Cerebellar cortex (tissue), 1 donor: ENCODE measurements around the gene PPP1R3G.

ENCODE experiments used
- DNase-seq: peaks from one replicate; pipeline ENCODE4 v3.0.0-alpha.2; 2015; ENCODE audit warnings: low spot score

Gene PPP1R3G

DNA sequence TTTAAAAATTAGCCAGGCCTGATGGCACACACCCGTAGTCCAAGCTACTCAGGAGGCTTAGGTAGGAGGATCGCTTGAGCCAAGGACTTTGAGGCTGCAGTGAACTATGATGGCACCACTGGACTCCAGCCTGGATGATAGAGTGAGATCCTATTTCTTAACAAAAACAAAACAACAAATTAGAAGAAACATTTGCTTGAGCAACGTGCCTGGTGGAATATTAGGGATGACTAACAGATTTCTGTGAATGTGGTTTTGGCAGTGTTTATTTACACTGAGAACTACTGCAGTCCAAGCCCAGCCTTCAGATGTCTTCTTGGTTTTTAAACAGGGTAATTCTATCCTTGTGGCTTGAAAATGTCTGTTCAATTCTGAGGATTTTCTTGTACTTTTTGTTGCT is 9.2 kb downstream of the PPP1R3G start:
- no peak for DNase-seq

DNA sequence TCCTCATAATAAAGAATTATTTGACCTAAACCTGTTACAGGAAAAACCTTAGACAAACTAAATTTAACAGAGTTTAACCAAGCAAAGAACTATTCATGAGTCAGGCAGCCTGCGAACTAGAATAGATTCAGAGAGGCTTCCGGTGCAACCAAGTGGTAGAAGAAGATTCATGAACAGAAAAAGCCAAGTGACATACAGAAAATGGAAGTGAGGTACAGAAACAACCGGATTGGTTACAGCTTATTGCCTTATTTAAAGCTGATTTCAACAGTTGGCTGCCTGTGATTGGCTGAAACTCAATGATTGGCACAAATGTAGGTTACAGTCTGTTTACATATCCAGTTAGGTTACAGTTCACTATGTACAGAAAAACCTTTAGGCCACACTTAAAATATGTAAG is 10.1 kb downstream of the PPP1R3G start:
- no peak for DNase-seq

DNA sequence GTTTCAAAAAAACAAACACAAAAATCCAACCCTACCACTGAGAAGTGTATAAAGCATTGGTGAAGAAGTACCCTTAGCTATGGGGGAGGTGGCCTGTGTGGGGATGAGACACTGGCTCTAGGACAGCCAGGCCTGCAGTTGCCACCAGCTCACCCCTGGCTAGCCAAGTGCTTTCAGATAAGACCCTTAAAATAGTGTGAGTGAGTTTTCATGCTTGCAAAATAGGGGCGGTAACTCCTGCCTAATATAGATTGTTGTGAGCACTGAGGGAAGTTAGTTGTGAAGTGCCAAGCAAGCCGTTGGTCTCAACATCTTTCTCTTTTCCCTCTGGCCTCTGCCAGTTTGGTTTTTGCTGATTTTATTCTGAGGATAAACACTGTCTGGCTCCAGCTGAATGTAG is 11.3 kb downstream of the PPP1R3G start:
- no peak for DNase-seq

DNA sequence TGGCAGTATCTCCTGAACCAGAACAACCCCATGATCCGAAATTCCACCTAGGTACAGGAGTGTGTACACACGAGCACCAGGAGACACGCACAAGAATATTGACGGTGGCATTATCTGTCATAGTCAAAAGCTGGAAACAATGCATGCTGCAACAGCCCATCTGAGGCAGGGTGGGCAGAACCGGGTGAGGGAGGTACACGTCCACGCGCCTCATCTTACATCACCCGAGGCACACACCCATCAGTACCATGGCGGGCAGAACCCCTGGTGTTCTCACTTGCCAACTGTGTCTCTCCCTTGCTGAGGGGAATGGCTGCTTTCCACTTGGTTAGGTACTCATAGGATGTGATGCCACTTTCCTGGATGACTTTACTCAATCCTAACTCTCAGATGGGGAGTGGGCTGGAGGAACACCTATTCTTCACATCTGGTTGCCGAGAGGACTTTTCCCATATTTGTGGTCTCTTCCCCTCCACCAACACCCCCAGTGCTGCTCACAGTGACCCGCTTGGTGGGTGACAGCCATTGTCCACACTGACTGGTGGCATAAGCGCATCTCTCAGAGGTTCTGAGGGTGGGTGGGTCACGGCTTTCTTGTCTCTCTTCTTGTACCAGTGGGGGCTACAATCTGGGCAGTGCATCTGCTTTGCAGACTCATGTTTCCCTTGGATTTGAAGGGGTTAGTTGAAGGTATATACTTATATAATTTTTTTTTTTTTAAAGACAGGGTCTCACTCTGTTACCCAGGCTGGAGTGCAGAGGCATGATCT is 13.5 kb downstream of the PPP1R3G start:
- no peak for DNase-seq

DNA sequence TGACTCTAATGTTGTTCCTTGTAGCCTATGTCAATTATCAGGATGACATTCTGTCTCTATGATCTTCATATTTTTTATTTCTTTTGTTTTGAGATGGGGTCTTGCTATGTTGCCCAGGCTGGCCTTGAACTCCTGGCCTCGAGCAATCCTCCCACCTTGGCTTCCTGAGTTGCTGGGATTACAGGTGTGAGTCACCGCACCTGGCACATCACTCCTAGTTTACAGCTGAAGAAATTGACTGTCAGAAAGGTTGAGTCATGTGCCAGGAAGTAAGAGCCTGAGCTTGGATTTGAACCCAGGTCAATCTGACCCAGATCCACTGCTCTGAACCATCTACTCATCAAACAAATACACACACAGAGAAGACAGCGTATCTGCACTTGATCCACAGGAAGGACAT is 14.4 kb downstream of the PPP1R3G start:
- no peak for DNase-seq

DNA sequence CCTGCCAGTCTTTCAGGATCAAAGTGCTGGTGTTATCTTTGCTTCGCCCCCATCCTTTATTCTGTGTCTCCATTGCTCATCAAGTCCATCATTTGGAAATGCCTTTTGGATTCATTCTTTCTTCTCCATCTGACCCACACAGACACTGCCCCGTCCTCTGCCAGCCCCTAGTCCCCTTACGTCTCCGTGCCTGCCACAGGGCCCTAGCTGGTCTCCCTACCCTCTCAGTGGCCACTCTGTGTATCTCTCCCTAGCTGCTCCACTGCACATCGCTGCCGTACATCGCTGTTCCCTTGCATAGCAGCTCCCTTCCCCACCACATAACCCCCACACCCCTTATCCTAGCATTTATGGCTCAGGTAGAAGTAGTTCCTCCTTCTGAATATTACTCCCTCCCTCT is 15.7 kb downstream of the PPP1R3G start:
- no peak for DNase-seq

DNA sequence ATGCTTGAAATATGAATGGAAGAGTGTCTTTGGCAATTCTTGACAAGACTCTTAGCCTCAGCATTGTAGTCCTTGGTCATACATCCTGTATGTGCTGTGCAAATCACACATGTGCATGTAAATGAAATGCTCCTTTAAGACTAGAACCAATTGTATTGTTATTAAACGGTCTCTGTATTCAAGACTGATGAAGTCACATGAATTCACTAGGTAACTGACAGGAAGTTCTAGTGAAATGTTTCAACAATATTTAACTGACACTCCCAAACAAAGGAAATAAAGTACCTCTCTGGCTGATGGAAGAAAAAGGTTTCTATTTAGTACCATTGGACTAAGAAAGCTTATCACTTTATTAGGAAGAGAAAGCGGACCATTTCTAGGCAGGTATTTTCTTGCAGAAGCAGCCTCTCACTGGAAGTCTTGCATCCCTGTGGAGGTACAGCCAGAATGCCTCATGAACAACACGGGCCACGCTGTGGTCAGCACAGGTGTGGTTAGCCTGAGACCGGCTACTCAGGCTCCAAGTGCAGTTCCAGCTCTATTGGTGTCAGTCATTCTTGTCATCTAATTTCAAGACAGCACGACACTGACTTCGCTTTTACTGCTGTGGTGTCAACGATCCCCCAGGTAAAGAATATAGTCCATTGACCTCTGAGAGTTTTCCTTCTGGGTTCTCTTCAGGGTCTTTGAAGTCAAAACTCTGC is 17.3 kb downstream of the PPP1R3G start:
- no peak for DNase-seq

DNA sequence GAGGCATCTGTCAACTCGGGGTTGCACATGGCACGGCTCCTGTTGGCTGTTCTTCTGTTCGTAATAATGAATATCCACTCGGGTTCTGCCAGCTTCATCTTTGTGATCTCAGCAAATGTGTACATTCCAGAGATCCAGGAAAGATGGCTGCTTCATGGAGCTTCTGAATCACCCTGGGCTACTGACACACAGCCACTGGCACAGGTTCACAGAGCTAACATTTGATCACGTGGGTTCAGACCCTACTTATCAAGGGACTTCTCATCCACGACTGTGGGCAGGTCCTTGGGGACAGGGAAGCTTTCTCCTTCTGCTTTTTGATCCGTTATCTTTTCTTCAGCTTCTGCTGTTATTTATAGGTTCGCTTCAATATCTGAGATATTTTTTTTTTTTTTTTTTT is 18.1 kb downstream of the PPP1R3G start:
- DNase-seq, result no peak

DNA sequence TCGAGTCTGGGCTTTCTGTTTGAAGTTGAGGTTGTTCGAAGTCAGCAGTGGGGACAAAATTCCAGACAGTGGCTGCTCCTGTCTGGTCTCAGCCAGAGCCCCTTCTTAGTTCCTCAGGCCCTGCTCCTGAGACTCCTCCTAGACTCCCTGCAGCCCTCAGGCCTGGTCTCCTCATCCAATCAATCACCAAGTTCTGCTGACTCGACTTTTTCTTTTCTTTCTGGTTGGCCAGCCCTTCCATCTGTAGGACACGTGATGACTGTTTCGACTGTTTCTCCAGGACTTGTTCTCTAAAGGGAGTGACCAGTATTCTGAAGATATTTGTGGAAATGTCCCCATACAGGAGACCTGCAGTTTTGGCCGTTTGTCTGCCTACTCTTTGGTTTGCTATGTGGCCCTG is 19.5 kb downstream of the PPP1R3G start:
- DNase-seq, result no peak

DNA sequence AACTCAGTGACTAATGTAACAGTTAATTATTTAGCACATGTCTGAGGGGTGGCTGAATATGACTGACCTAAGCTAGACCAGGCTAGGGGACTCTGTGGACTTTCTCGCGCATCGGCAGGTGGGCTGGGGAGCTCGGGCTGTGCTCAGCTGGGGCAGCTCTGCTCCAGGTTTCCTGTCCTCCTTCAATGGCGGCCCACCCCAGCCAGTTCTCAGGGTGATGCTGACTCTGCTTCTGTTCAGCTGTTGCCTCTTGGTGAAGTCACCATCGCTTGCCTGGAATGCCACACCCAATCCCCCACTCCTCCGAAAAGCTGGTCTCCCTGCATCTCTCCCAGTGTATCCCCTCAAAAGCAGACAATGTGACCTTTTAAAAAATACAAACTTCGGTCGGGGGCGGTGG is 20.0 kb downstream of the PPP1R3G start:
- no peak for DNase-seq

DNA sequence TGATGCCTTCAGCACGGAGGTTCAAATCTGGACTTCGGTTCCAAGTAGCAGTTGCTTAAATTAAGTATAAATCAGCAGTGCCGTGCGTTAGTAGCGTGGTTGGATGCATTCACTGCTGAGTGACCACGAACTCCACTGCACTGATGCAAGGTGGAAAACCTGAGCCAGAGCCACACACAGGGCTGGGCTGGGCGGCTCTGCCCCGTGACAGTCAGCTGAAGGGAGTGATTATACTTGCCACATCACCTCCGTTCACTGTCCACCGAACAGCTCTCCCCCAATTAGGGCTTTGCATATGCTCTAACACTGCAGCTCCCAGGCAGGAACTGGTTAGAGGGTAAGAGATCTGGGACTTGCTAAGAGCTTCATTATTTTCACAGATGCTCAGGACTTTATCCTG is 22.2 kb downstream of the PPP1R3G start:
- no peak for DNase-seq

DNA sequence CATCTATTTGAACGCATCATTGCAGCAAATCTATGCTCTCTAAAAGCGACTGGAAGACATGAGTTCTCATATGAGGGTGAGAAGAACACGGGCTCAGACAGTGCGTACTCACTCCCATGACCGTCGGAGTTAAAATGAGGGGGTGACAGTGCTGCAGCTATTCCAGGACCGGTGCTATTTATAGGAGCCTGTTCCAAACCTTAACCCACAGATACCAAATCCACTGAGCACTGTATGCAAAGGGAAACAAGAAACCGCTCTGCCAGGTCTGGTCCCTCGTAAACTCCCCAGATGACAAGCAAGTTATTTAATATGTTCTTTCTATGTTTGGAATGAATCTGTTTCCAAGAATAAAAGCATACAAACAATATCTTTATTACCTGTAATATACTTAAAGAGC is 22.9 kb downstream of the PPP1R3G start:
- no peak for DNase-seq

DNA sequence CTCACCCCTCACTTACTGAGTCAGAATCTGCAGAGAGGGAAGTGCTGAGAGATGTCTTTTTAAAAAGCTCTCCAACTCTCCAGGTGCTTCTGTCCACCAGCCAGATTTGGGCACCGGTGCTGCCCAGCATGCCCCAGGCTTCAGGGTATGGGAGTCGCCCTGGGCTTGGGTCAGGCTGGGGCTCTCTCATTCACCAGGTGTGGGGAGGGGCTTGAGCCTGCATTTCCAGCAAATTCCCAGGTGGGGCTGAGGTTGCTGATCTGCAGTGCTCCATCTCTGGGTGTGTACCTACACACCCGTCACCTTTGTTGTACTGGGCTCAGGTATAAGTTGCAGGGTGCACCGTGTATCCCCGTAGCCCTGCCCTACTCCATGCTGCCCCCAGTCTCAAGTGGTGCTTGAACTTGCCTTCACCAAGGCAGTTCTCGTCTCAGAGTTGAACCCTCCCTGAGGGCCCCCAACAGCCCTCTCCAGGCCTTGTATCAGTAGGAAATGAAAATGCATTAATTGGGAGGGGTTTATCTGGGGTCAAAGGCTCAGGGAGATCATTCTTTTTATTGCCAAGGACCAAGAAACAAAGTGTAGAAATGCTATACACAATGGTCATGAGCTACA is 23.5 kb downstream of the PPP1R3G start:
- no peak for DNase-seq

DNA sequence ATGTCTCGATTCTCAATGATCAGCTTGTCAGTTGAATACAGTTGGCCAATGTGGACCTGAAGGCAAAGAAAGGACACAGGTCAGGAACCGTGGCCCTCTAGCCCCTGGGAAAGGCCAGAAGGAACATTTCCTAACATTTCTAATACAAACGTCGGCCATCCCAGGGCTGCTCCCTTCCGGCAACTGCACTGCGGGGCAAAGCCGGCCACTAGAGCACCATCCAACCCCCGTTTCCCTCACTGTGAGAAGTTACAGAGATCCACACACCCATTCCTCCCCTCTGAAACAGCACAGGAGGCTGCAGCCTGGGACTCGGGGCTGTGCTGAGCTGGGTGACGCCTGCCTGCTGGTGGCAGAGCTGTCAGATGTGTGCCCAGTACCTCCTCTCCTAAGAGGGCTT is 24.3 kb downstream of the PPP1R3G start:
- DNase-seq, result no peak

DNA sequence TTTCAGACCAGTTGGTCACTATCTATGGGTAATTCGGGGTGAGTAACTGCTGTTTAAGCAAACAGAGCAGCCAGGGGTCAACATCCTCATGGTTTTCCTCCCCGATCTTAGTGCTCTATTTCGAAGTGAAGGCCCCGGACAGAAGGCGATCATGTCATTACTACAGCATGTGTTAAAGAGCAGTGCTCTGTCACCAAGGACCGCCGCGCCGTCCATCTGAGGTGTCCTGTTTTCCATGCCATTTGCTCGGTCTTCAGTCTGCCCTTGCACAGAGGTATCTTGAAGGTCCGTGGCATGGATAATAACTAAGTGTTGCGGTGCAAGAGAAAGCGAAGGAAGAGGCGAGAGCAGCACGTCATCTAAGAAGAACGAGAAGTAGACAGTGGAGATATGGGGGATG is 25.1 kb downstream of the PPP1R3G start:
- no peak for DNase-seq

DNA sequence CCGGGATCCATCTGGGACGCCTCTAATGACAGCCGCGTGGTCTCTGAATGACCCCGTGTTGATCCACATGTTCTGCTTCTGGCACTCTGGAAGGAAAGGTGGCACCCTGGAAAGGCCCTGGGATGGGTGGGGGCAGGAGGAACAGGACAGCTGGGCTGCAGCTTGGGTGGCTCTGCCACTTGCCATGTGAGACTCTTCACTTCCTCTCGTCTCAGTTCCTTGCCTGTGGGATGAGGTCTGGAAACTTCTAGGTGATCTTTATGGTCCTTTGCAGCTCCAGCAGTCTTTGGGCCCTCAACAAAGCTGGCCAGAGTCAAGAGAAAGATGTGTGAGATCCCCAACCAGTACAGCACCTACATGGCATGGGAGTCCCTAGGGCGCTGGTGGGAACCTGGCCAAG is 26.5 kb downstream of the PPP1R3G start:
- no peak for DNase-seq

DNA sequence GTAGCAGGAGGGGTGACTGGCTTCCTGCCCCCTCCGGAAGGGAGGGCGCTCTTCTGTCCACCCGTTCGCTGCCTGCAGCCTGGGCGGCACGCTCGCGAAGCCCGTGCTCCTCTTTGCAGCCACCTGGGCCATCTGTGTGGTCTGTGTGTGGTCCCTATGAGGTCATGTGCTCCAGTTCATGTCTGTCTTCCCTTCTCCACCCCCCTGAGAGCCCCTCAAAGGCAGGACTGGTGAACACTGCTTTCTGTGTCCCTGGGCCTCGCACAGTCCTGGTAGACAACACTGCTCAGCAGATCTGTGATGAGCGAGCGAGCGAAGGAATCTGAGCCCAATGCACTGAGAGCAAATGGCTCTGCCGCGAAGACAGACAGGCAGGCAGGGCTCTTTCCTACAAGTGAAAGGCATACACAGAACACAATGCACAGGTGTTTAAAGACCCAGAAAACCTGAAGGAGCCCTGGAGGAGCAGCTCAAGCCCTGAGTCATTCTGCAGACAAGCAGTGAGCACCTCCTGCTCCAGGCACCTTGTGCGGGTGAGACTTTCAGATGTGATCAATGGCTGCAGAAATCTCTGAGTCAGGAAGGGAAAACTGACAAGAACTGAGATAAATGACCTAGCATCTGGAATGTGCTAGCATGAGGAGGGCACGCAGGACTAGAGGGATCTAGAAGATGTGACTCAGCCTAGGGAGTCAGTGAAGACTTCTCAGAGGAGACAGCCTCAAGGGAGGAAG is 27.1 kb downstream of the PPP1R3G start:
- DNase-seq, result no peak

DNA sequence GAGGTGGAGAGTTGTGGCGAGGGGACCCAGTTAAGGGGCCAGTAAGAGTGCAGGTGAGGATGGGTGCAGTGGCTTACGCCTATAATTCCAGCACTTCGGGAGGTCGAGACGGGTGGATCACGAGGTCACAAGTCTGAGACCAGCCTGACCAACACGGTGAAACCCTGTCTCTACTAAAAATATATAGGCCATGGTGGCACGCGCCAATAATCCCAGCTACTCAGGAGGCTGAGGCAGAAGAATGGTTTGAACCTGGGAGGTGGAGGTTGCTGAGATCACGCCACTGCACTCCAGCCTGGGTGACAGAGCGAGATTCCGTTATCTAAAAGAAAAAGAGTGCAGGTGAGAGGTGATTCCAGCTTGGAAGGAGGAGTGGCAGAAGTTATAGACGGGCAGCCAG is 28.0 kb downstream of the PPP1R3G start:
- no peak for DNase-seq

DNA sequence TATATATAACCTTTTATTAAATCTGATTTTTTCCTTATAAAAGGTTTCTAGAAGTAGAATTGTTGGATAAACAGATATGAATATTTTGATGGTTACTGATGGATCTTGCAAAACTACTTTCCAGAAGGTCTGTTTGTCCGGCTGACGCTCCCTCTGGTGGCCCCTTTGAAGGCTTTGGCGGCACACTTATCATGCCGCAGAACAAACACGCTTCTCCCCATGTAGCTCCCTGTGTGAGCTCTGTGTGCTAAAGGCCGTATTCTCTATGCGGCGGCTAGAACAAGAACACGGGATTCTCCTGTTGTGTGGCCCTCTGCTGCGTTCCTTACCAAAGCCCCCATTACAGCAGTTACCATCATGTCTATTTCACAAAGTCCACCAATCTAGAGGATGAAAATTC is 30.0 kb downstream of the PPP1R3G start:
- DNase-seq, result no peak

DNA sequence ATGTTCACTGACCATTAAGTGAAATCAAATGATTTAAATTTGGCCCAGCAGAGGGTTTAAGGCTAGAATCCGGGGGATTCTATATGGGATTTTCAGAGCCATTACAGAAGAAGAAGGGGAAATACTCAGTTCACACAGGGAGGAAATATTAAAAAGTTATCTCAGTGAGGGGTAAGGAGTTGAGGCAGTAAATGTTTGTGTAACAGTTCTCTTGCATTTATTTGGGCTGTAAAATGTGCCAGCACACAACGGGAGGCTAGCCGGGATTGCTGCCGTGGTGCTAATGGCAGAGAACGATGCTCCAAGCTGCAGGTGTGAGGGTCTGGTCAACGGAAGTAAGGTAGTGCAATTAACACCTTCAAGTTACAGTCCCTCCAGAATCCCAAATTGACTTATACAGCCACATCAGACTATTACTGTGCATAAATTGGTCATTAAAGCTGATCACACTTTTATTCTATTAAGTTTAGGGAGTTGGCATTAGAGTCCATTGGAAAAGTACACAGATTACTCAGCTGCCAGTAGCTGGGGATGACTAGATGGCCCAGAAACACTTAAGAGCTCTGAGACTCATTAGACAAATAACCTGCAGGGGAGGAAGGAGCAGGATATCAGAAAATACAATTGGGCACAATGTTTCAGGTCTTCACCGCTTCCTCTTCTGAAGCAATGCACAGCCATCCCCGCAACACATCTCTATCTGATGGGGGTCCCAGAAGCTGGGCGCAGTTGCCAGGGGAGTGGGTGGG is 31.3 kb downstream of the PPP1R3G start:
- DNase-seq, result no peak

DNA sequence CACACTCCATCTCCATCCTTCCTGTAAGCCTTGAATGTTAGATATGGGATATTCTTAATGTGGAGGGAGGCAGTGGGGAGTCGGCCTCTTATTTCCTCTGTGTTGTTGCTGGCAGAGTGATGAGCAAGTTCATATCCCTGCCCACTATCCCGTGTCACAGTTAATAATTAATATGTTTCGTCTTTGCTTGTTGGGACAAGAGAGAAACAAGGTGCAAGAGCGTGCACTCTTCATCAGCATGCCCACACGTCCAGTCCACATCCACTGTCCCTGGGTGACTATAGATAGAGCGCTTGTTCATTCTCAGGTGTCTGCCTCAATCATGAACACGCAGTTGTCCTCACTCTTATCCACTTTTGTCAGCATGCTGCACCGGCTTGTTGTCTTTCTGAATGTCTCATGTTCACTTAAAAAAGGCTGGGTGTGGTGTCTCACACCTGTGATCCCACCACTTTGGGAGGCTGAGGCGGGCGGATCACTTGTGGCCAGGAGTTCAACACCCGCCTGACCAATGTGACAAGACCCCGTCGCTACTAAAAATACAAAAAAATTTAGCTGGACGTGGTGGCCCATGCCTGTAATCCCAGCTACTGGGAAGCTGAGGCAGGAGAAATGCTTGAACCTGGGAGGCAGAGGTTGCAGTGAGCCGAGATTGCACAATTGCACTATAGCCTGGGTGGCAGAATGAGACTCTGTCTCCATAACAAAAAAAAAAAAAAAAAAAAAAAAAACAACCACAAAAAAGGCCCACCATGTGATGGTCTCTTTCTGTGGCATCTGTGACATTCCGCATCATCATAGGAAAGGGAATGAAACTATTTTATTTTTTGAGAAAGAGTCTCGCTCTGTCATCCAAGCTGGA is 34.2 kb downstream of the PPP1R3G start:
- no peak for DNase-seq
